Measurements from ENCODE around the gene ZNFX1.

GRCh38 chr20:49236301-49236700, 41.6 kb downstream of the ZNFX1 start:
- TF ChIP-seq GATA2 (IDR thresholded peaks at IDR 0.05; ENCODE audit: low read depth, low read length) (no peak), GATA3 (IDR thresholded peaks at IDR 0.05; ENCODE audit: low read depth, low read length) (no peak)
